HL-60 (cell line): Measurements from ENCODE around the gene ARID5B.

Experiments
- CTCF ChIP-seq: IDR thresholded peaks from one replicate; pipeline ENCODE4 v1.5.1; 2011; ENCODE audit warnings: low read length, control low read depth, inconsistent platforms; ENCODE audit not compliant: insufficient read depth
- SPI1 ChIP-seq: IDR thresholded peaks from 2 replicates; pipeline ENCODE4 v1.6.1; 2012; ENCODE audit warnings: low read depth, mild to moderate bottlenecking, borderline replicate concordance

- TF ChIP-seq CTCF (no peak), SPI1 (no peak)
These were observed 168.1 kb downstream of the ARID5B start for GRCh38 chr10:62069452-62070178.
